ENCODE data around the gene EDEM2. TPM values are rescaled to one million over a fixed set of nuclear protein-coding genes. Genes with fewer than 3 reads are reported as not detected.

EDEM2 gene
- total RNA-seq, 1 experiment from 2014 or later = 26.8 TPM

Other genes starting within 250 kb of the EDEM2 start
- gene GSS, start 191.5 kb downstream of the EDEM2 start, total RNA-seq (2014; rRNA removed; shearing (Covaris generic)) = 72.2 and 75.2 TPM in 2 replicates
- 0.10 and 0.18 TPM in 2 replicates for gene MYH7B, start 191.5 kb downstream of the EDEM2 start, total RNA-seq (2014; rRNA removed; shearing (Covaris generic))
- 63.8 and 65.8 TPM in 2 replicates for gene TRPC4AP, start 54.5 kb downstream of the EDEM2 start, total RNA-seq (2014; rRNA removed; shearing (Covaris generic))
- gene PROCR, start 24.7 kb upstream of the EDEM2 start, total RNA-seq (2014; rRNA removed; shearing (Covaris generic)) = 64.9 and 89.6 TPM in 2 replicates
- gene MMP24, start 79.4 kb upstream of the EDEM2 start, total RNA-seq (2014; rRNA removed; shearing (Covaris generic)) = 14.8 and 21.1 TPM in 2 replicates
- 7.4 and 16.7 TPM in 2 replicates for gene MMP24OS, start 130.8 kb upstream of the EDEM2 start, total RNA-seq (2014; rRNA removed; shearing (Covaris generic))
- gene EIF6, start 137.4 kb upstream of the EDEM2 start, total RNA-seq (2014; rRNA removed; shearing (Covaris generic)) = 212 and 246 TPM in 2 replicates
- gene FAM83C, start 145.1 kb upstream of the EDEM2 start, total RNA-seq (2014; rRNA removed; shearing (Covaris generic)) = not detected in 2 replicates

Data from H7 (cell line).